GM12874 (cell line): ENCODE data around the gene AMH.

Experiments used
- CTCF ChIP-seq: IDR thresholded peaks from 2 replicates; pipeline ENCODE4 v1.5.1; 2011; ENCODE audit warnings: low read depth, mild to moderate bottlenecking, control low read depth, low read length, moderate library complexity; ENCODE audit not compliant: insufficient read depth

Gene AMH

DNA sequence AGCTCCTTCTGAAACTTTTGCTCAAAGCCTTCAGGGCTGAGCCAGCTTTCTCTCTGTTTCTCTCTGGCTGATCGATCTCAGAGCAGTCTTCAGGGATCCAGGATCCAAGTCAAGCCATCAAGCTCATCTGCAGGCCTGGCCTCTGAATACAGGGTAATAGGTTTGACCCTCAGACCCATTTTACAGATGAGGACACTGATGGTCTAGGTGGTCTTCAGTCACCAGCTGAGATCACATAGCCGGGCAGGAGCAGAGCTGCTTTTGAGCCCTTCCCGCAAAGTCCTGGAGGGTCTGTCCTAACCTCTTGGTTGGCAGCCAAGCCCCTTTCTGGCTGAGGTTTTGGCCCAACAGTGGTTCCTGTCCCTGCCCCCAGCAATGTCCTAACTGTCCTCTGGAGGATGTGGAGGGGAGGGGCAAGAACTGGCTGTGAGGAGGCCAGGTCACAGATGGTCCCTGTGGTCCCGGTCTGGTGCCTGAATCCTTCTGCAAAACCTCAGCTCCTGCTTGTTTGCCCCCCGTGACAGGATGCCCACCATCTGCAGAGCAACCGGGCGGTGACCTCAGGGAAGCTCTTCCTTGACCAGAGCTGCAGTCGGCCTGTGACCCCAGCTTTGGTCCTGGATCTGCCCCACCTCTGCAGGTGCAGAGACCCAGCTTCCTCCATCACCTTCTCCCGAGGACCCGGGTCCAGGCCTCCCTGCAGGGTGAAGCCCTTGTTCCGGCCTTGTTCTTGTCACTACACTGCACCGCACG lies 38.6 kb downstream of the AMH start:
- TF ChIP-seq CTCF = no peak

- no peak for TF ChIP-seq CTCF
Measured at GRCh38 chr19:2288338-2288817, 39.3 kb downstream of the AMH start.

GRCh38 chr19:2288818-2289713 lies 39.9 kb downstream of the AMH start:
- TF ChIP-seq CTCF = no peak

GRCh38 chr19:2289714-2290435 lies 40.8 kb downstream of the AMH start:
- no peak for TF ChIP-seq CTCF

GRCh38 chr19:2290441-2291184 lies 41.5 kb downstream of the AMH start:
- TF ChIP-seq CTCF = no peak

DNA sequence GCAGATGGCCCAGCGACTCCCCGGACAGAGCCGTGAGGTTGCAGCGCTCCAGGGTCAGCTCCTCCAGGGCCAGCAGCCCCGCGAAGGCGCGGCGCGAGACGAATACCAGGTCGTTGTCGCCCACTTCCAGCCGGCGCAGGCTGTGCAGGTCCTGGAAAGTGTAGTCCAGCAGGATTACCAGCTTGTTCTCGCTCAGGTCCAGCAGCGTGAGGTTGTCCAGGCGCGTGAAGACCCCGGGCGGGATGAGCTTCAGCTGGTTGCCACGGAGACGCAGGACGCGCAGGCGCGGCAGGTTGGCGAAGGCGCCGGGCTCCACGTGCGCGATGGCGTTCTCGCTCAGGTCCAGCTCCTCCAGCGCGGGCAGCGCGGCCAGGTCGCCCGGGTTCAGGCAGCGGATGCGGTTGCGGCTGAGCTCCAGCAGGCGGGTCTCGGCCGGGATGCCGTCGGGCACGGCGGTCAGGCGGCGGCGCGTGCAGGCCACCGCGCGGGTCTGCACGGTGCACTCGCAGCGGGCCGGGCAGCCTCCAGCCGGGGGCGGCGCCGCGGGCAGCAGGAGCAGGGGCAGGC lies 42.1 kb downstream of the AMH start:
- no peak for TF ChIP-seq CTCF
